HCT116 (cell line): ENCODE results near the gene NECAB3.

Source experiments
- CEBPB ChIP-seq: IDR thresholded peaks from 2 replicates; pipeline ENCODE4 v1.6.1; 2012; ENCODE audit warnings: low read depth
- EZH2 ChIP-seq: fragments of 200-600 bp; sonication (generic); IDR thresholded peaks from 2 replicates; pipeline ENCODE4 v1.6.1; 2017; ENCODE audit warnings: antibody characterized with exemption, mixed run types
- FOSL1 ChIP-seq: IDR thresholded peaks from 2 replicates; pipeline ENCODE4 v1.6.1; 2012; ENCODE audit warnings: low read depth
- JUND ChIP-seq: IDR thresholded peaks from 2 replicates; pipeline ENCODE4 v1.6.1; 2012
- POLR2A ChIP-seq: IDR thresholded peaks from 2 replicates; pipeline ENCODE4 v1.7.0; 2011; ENCODE audit warnings: borderline replicate concordance; ENCODE audit not compliant: insufficient read depth, insufficient read length; ENCODE audit errors: extremely low read depth
- REST ChIP-seq: IDR thresholded peaks from 2 replicates; pipeline ENCODE4 v1.6.1; 2012; ENCODE audit warnings: low read depth
- SIN3A ChIP-seq: IDR thresholded peaks from 2 replicates; pipeline ENCODE4 v1.6.1; 2012; ENCODE audit warnings: low read depth
- SRF ChIP-seq: IDR thresholded peaks from 2 replicates; pipeline ENCODE4 v1.6.1; 2012; ENCODE audit warnings: low read depth
- TF ChIP-seq, protein P1 (sequence below): IDR thresholded peaks from 2 replicates; pipeline ENCODE4 v1.6.1; 2012
- TF ChIP-seq, protein P2 (sequence below), 3 experiments: fragments of 200-600 bp in 1 of 3; sonication (generic) in 1 of 3; IDR thresholded peaks in 2 of 3; conservative IDR thresholded peaks in 1 of 3; 2 replicates each; pipeline ENCODE4 v1.5.1; 2012 to 2017; ENCODE audit warnings: low read depth in 2 of 3, low read length in 2 of 3, antibody characterized with exemption in 1 of 3, borderline replicate concordance in 1 of 3, control low read depth in 1 of 3, mild to moderate bottlenecking in 1 of 3, mixed read lengths in 1 of 3, mixed run types in 1 of 3, moderate library complexity in 1 of 3; ENCODE audit not compliant: insufficient read depth in 1 of 3

GRCh38 chr20:33635341-33635740, 38.9 kb downstream of the NECAB3 start:
- TF ChIP-seq REST (no peak), POLR2A (no peak), FOSL1 (no peak), EZH2 (no peak), CEBPB (no peak), SIN3A (no peak), JUND (no peak), SRF (no peak)
- TF ChIP-seq, protein P1, sequence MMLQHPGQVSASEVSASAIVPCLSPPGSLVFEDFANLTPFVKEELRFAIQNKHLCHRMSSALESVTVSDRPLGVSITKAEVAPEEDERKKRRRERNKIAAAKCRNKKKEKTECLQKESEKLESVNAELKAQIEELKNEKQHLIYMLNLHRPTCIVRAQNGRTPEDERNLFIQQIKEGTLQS = no peak
- TF ChIP-seq, protein P2, sequence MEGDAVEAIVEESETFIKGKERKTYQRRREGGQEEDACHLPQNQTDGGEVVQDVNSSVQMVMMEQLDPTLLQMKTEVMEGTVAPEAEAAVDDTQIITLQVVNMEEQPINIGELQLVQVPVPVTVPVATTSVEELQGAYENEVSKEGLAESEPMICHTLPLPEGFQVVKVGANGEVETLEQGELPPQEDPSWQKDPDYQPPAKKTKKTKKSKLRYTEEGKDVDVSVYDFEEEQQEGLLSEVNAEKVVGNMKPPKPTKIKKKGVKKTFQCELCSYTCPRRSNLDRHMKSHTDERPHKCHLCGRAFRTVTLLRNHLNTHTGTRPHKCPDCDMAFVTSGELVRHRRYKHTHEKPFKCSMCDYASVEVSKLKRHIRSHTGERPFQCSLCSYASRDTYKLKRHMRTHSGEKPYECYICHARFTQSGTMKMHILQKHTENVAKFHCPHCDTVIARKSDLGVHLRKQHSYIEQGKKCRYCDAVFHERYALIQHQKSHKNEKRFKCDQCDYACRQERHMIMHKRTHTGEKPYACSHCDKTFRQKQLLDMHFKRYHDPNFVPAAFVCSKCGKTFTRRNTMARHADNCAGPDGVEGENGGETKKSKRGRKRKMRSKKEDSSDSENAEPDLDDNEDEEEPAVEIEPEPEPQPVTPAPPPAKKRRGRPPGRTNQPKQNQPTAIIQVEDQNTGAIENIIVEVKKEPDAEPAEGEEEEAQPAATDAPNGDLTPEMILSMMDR (IDR thresholded peaks at IDR 0.05 in 2 of 3, conservative IDR thresholded peaks at IDR 0.05 in 1 of 3; ENCODE audit: borderline replicate concordance in 1 of 3, insufficient read depth in 1 of 3, low read depth in 2 of 3, low read length in 2 of 3) = no peak
